SU-DHL-6 (cell line): ENCODE data around the gene IPO9.
"Not testable (repeated sequence)": the region's sequence is repeated elsewhere in the genome, so short reads cannot be mapped to it uniquely, and the experiment has no call there.

Source experiments
- H2AFZ ChIP-seq: fragments of 200-600 bp; sonication (generic); 2 replicates; pipeline ENCODE4 v1.6.1; 2014; ENCODE audit warnings: low read depth, mild to moderate bottlenecking, moderate library complexity, mixed read lengths, antibody characterized with exemption, low read length; ENCODE audit not compliant: severe bottlenecking
- H3F3A ChIP-seq: fragments of 200-600 bp; shearing (Covaris generic); 2 replicates; pipeline ENCODE4 v1.6.0; 2016; ENCODE audit warnings: antibody characterized with exemption, mild to moderate bottlenecking; ENCODE audit not compliant: insufficient read depth
- H3K27ac ChIP-seq: fragments of 200-600 bp; sonication (generic); 2 replicates; pipeline ENCODE4 v1.5.1; 2016; ENCODE audit warnings: low read depth, mild to moderate bottlenecking, low read length, moderate library complexity, mixed read lengths
- H3K27me3 ChIP-seq: fragments of 200-600 bp; sonication (generic), shearing (Covaris generic); 2 replicates; pipeline ENCODE4 v1.6.0; 2014; ENCODE audit warnings: mild to moderate bottlenecking, low read length
- H3K36me3 ChIP-seq: fragments of 200-600 bp; sonication (generic); 2 replicates; pipeline ENCODE4 v1.6.1; 2014; ENCODE audit warnings: mild to moderate bottlenecking, low read length, mixed read lengths
- H3K4me2 ChIP-seq: fragments of 300-600, 200-600 bp; shearing (Covaris generic), sonication (generic); 2 replicates; pipeline ENCODE4 v1.6.0; 2014; ENCODE audit warnings: low read length, low read depth, mild to moderate bottlenecking; ENCODE audit not compliant: poor library complexity, severe bottlenecking
- H3K4me3 ChIP-seq: fragments of 200-600 bp; sonication (generic); 2 replicates; pipeline ENCODE4 v1.5.1; 2014; ENCODE audit warnings: antibody characterized with exemption, low read length, mild to moderate bottlenecking, mixed read lengths; ENCODE audit not compliant: insufficient read depth, poor library complexity, severe bottlenecking
- H3K79me2 ChIP-seq: fragments of 200-600 bp; sonication (generic); 2 replicates; pipeline ENCODE4 v1.6.1; 2014; ENCODE audit warnings: mild to moderate bottlenecking, low read length, moderate library complexity; ENCODE audit not compliant: insufficient read depth
- H3K9ac ChIP-seq: fragments of 200-600 bp; sonication (generic); 2 replicates; pipeline ENCODE4 v1.7.0; 2014; ENCODE audit warnings: mild to moderate bottlenecking, low read length
- H3K9me2 ChIP-seq: fragments of 200-600 bp; sonication (generic); replicated peaks from 2 replicates; pipeline ENCODE4 v1.6.1; 2014; ENCODE audit warnings: low read length; ENCODE audit not compliant: insufficient read depth
- H3K9me3 ChIP-seq: fragments of 200-600 bp; sonication (generic); 2 replicates; pipeline ENCODE4 v1.6.1; 2014; ENCODE audit warnings: low read length, mixed read lengths; ENCODE audit not compliant: insufficient read depth
- H4K20me1 ChIP-seq: fragments of 200-600 bp; sonication (generic); 2 replicates; pipeline ENCODE4 v1.6.1; 2014; ENCODE audit warnings: low read depth, mild to moderate bottlenecking, antibody characterized with exemption, low read length, moderate library complexity, mixed read lengths
- EZH2phosphoT487 ChIP-seq: fragments of 200-600 bp; sonication (generic), shearing (Covaris generic); conservative IDR thresholded peaks from 2 replicates; pipeline ENCODE4 v1.6.1; 2018; ENCODE audit warnings: mild to moderate bottlenecking, antibody characterized with exemption, low read length, moderate library complexity, mixed read lengths
- TF ChIP-seq, protein P1 (sequence below): fragments of 200-600 bp; sonication (generic); IDR thresholded peaks from one replicate; pipeline ENCODE4 v1.5.1; 2017; ENCODE audit warnings: antibody characterized with exemption, mild to moderate bottlenecking, low read length, moderate library complexity; ENCODE audit not compliant: insufficient read depth, poor library complexity, severe bottlenecking

The IPO9 gene

DNA sequence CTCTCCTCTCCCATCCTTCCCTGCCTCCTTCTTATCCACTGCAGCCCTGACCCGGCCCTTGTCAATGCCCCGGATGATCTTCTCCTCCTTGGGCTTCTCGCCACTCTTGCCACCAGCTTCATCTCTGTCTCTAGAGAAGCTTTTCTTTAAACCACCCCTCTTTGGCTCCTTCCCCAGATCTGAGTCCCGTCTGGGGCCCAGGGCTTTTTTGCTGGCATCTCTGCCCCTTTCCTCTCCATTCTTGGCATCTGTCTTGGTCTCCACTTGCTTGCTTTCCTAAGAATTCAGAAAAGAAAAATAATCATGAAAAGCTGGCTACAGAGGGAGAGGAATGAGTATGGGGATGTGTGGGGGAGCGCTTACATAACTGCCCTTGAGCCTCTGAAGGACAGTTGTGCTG lies 71.5 kb downstream of the IPO9 start:
- H3K79me2 ChIP-seq, result no peaks in the 10 kb centered on the region
- H4K20me1 ChIP-seq, result no peaks in the 10 kb centered on the region
- no peak overlapping the region for H3K27ac ChIP-seq
- H3K4me3 ChIP-seq, result no peak overlapping the region
- no peaks in the 10 kb centered on the region for H3K27me3 ChIP-seq
- no peaks in the 10 kb centered on the region for H3K36me3 ChIP-seq
- no peak overlapping the region for H3K4me2 ChIP-seq
- TF ChIP-seq, protein P1, sequence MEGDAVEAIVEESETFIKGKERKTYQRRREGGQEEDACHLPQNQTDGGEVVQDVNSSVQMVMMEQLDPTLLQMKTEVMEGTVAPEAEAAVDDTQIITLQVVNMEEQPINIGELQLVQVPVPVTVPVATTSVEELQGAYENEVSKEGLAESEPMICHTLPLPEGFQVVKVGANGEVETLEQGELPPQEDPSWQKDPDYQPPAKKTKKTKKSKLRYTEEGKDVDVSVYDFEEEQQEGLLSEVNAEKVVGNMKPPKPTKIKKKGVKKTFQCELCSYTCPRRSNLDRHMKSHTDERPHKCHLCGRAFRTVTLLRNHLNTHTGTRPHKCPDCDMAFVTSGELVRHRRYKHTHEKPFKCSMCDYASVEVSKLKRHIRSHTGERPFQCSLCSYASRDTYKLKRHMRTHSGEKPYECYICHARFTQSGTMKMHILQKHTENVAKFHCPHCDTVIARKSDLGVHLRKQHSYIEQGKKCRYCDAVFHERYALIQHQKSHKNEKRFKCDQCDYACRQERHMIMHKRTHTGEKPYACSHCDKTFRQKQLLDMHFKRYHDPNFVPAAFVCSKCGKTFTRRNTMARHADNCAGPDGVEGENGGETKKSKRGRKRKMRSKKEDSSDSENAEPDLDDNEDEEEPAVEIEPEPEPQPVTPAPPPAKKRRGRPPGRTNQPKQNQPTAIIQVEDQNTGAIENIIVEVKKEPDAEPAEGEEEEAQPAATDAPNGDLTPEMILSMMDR, result no peak
- no peak for TF ChIP-seq EZH2phosphoT487
- H3K9me2 ChIP-seq, result no peaks in the 10 kb centered on the region
- H3K9me3 ChIP-seq, result no peaks in the 10 kb centered on the region
- H3K9ac ChIP-seq, result no peak overlapping the region
- H3F3A ChIP-seq, result no peaks in the 10 kb centered on the region
- no peak overlapping the region for H2AFZ ChIP-seq

DNA sequence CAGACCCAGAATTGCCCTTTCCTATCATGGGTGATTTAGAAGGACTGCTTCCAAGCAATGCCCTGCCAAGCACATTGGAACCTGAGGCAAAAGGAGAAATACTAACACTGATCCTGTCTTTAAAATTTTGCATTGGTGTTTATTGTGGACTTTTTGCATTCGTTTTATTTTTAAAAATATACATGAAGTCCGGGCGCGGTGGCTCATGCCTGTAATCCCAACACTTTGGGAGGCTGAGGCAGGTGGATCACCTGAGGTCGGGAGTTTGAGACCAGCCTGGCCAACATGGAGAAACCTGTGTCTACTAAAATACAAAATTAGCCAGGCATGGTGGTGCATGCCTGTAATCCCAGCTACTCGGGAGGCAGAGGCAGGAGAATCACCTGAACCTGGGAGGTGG lies 72.1 kb downstream of the IPO9 start:
- not testable (repeated sequence) for H3K27me3 ChIP-seq, H3K79me2 ChIP-seq, H3K9me3 ChIP-seq, H4K20me1 ChIP-seq, H3K4me2 ChIP-seq, H3K9me2 ChIP-seq, H3K36me3 ChIP-seq, H3K27ac ChIP-seq, H3K4me3 ChIP-seq, H2AFZ ChIP-seq, H3K9ac ChIP-seq, H3F3A ChIP-seq

DNA sequence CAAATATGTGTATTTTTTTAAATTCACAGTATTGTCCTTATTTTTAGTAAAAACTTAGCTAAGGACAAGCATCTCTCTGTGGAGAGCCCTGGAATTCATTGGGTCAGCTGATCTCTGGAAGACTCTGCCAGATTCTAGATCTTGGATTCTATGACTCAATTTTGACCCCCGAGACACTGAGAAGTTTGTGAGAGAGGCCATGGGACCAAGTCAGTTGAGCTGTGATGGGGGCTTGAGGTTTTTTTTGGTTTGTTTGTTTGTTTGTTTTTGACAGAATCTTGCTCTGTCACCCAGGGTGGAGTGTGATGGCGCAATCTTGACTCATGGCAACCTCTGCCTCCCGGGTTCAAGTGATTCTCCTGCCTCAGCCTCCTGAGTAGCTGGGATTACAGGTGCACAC lies 73.2 kb downstream of the IPO9 start:
- H3K27me3 ChIP-seq, result no peaks in the 10 kb centered on the region
- H3K9me2 ChIP-seq, result no peaks in the 10 kb centered on the region
- no peak overlapping the region for H3K9ac ChIP-seq
- no peaks in the 10 kb centered on the region for H3K79me2 ChIP-seq
- H3K9me3 ChIP-seq, result no peaks in the 10 kb centered on the region
- H4K20me1 ChIP-seq, result no peaks in the 10 kb centered on the region
- H3F3A ChIP-seq, result no peaks in the 10 kb centered on the region
- H3K36me3 ChIP-seq, result no peaks in the 10 kb centered on the region
- H3K4me3 ChIP-seq, result no peak overlapping the region
- TF ChIP-seq, protein P1, result no peak
- TF ChIP-seq EZH2phosphoT487, result no peak
- no peak overlapping the region for H2AFZ ChIP-seq
- H3K4me2 ChIP-seq, result no peak overlapping the region
- no peak overlapping the region for H3K27ac ChIP-seq

DNA sequence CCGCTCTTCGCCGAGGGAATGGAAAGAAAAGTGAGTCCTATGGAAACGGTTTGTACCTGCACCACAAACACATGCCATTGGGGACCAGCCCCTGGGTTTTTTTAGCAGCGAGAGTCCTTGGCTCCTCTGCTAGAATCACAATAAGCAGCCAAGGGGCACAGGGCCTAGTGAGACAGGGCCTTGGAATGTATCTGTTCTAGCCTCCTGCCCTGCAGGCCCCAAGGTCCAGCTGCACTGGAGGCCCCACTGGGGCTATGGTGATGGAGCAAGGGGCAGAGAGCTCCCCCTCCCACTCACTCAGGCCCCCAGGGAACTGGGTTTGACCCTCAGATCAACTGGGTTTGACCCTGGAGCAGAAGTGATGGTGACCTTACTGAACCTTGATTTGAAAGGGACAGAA lies 74.2 kb downstream of the IPO9 start:
- Histone ChIP-seq H3K9me2 (no peaks in the 10 kb centered on the region), H3K4me2 (no peak overlapping the region), H2AFZ (no peak overlapping the region), H3K4me3 (no peak overlapping the region), H3F3A (no peaks in the 10 kb centered on the region), H3K79me2 (no peaks in the 10 kb centered on the region), H3K27ac (no peak overlapping the region), H3K36me3 (no peaks in the 10 kb centered on the region), H3K9me3 (no peaks in the 10 kb centered on the region), H3K27me3 (no peaks in the 10 kb centered on the region), H4K20me1 (no peaks in the 10 kb centered on the region), H3K9ac (no peak overlapping the region)
- TF ChIP-seq, protein P1, result no peak
- TF ChIP-seq EZH2phosphoT487, result no peak
